ENCODE measurements around the gene TRPV5.

Gene TRPV5

GRCh38 chr7:142908921-142909890, 24.3 kb downstream of the TRPV5 start:
- DNase-seq (ENCODE audit: low read depth) = no peak

DNA sequence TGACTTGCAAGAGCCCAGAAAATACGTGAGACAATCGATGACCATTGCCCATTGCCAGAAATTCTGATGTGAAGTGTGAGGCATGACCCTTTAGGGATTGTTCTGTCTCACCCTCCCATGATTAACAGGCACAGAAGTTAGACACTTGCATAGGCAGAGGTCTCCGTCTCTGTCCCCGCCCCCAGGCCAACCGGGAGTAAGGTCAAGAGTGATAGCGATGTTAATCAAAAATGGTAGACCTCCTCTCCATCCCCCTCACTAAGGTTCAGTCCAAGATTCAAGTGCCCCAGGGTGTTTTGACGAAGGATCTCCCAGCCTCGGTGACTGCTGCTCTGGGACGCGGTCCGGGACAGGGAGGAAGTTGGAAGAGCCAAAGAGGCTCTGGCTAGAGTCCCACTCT, 25.3 kb downstream of the TRPV5 start:
- no peak for DNase-seq (ENCODE audit: low read depth)

- no peak for DNase-seq (ENCODE audit: low read depth)
These were observed 26.9 kb downstream of the TRPV5 start for GRCh38 chr7:142906643-142907042.

DNA sequence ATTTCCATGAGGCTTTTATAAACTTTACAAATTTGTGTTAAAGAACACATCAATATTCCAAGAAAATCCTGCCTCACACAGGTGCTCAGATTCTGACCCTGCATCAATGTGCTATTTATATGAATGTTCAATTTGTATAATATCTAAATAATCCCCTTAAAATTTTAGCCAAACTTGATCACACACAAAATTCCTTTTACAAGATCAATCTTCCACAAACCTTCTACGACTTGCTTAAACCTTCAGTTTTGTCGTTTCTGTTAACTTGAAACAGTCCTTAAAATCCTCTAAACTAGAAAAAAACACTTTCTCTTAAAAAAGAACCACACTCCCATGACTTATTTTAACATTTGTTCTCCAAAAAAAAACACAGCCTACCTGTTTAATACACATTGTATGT, 27.8 kb downstream of the TRPV5 start:
- no peak for DNase-seq (ENCODE audit: low read depth)

DNA sequence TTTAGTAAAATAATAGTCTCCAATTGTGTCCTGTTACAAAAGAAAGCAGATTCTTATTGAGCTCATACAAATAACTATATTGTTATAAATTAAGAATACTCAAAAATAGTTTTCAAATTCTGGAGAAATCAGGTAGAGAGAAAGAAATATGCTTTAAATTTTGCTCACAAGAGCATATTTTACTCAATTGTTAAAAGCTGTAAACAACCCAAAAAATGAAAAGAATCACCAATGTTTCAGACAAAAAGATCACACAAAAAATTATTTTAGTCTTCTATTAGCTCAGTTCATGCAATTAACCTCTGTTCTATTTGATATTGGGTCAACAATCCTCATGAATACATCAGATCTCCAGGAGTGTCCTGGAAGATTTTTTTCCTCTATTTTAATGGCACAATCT, 29.4 kb downstream of the TRPV5 start:
- DNase-seq (ENCODE audit: low read depth) = no peak

- DNase-seq (ENCODE audit: low read depth) = no peak
These were observed 31.9 kb downstream of the TRPV5 start for GRCh38 chr7:142901426-142902259.

GRCh38 chr7:142899661-142900060, 33.9 kb downstream of the TRPV5 start:
- no peak for DNase-seq (ENCODE audit: low read depth)

- no peak for DNase-seq (ENCODE audit: low read depth)
These were observed 35.0 kb downstream of the TRPV5 start for GRCh38 chr7:142898377-142899170.

DNA sequence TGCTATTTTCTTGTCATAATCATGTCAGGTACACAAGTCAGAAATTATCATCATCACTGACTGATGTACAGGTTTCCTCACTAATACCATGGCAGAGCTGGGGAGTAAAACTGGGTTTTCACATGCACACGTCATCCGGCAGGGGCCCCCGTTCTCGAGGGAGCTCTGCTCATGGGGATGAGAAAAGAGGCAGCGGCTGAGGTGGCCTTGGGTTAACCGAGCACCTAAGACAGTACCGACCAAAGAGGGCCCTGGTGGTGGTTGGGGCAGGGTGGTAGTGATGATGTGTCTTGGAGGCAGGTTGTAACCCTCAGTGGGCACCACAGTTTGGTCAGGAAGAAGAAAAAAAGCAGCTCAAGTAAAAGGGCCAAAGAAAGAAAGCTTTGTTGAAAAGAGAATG, 35.9 kb downstream of the TRPV5 start:
- DNase-seq (ENCODE audit: low read depth) = no peak

GRCh38 chr7:142896741-142897379, 36.7 kb downstream of the TRPV5 start:
- DNase-seq (ENCODE audit: low read depth) = no peak

DNA sequence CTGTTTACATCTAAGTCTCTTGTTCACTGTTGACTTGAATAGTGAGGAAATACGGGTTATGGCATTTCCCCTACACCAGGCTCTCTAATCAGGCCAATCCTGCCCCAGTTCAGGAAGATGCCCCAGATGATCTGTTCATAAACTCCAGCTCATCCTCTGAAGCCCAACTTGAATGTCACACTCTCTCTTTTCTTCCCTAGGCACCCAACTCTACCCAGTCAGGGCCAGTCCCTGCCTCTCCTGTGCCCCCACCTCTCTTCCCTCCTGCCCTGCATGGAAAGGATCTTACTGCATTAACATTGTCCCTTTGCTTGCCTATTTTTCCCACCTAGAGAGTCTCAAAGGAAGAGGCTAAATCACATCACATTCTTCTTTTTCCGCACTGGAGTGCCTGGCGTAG, 37.4 kb downstream of the TRPV5 start:
- no peak for DNase-seq (ENCODE audit: low read depth)

DNA sequence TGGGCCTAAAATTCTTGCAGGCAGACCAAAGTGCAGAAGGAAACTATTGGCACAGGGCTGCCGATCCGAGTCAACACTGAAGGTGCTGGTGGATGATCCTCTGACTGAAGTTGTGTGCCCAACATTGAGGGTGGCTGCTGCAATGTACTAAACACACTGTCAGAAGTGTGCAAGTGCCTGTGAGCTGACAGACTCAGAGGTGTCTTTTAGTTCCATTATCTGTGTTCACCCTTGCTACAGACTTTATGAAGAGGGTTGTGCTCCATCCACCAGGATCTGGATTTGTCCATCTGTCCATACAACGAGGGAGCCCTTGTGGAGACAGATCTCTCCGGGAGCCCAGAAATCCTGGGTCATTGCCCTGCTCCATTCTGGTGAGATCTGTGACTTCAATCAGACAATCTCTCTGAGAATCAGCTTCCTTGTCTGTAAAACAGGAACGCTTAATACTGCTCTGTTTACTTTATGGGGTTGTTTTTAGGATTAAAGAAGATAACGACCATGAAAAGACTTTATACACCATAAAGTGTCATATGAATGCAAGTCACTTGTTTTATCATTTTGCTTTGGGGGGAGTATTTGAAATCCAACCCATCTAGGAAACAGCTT, 38.5 kb downstream of the TRPV5 start:
- DNase-seq (ENCODE audit: low read depth) = no peak

GRCh38 chr7:142894112-142894984, 39.2 kb downstream of the TRPV5 start:
- DNase-seq (ENCODE audit: low read depth) = no peak

GRCh38 chr7:142892951-142893350, 40.6 kb downstream of the TRPV5 start:
- no peak for DNase-seq (ENCODE audit: low read depth)

- DNase-seq (ENCODE audit: low read depth) = no peak
These were observed 42.0 kb downstream of the TRPV5 start for GRCh38 chr7:142891490-142892082.

- no peak for DNase-seq (ENCODE audit: low read depth)
These were observed 42.6 kb downstream of the TRPV5 start for GRCh38 chr7:142890874-142891485.

- no peak for DNase-seq (ENCODE audit: low read depth)
These were observed 43.7 kb downstream of the TRPV5 start for GRCh38 chr7:142889816-142890215.

GRCh38 chr7:142887282-142888015, 46.1 kb downstream of the TRPV5 start:
- DNase-seq (ENCODE audit: low read depth) = no peak

DNA sequence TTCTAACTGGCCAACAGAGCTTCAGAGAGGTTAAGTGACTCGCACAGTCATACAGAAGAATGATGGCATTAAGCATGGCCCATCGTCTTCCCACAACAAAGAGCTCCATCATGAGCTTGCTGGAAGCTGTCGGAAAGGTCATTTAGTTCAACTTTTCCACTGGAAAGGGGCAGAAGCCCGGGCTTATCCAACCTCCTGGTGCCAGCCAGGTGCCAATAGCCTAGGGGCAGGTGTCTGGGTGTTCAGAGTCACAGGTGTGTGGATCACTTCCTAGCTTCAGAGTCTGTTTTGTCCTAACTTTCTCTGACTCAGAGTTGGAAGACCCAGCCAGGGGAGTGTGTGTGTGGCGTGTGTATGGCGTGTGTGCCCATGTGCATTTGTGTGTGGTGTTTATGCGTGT, 46.7 kb downstream of the TRPV5 start:
- no peak for DNase-seq (ENCODE audit: low read depth)
